HCT116 (cell line): ENCODE results near the gene NEK7. TPM values are rescaled to one million over a fixed set of nuclear protein-coding genes. Genes with fewer than 3 reads are reported as not detected.

ENCODE experiments used
- ATAC-seq: fragments of 200-7000 bp; cut with Tn5 transposase; 2 replicates; pipeline ENCODE4 v1.9.1; 2020; ENCODE audit warnings: mild to moderate bottlenecking, moderate library complexity
- BruUV-seq: library from RNA; stranded (reverse); fragments of 400-500 nt; replicated peaks from 2 replicates; lab custom pipeline; 2021; lab: Mats Ljungman, UMichigan
- CTCF ChIA-PET: fragments of 300-600 bp; sonication (Branson Sonifier 250); formaldehyde crosslinking; loops from one replicate; lab custom pipeline; 2021; ENCODE audit warnings: antibody characterized with exemption; lab: Charles Lee
- POLR2A ChIA-PET: fragments of 300-600, 350-600 bp; sonication (Branson Sonifier 250); formaldehyde crosslinking; loops from one replicate; lab custom pipeline; 2021; ENCODE audit warnings: antibody characterized with exemption; lab: Charles Lee
- RAD21 ChIA-PET, 2 experiments: fragments of 300-600 bp; sonication (Branson Sonifier 250); formaldehyde crosslinking; loops; one replicate each; lab custom pipeline; 2023; ENCODE audit warnings: low total read pairs in 2 of 2; ENCODE audit not compliant: uncharacterized antibody in 2 of 2, unreplicated experiment in 2 of 2, low non-redundant PET in 1 of 2; lab: Charles Lee
- DNase-seq: peaks from one replicate; pipeline ENCODE4 v3.0.0-alpha.2; 2010; ENCODE audit warnings: low read depth, low spot score
- H2AFZ ChIP-seq: fragments of 200-600 bp; shearing (Covaris generic), sonication (generic); 2 replicates; pipeline ENCODE4 v1.6.1; 2017; ENCODE audit warnings: low read depth, mixed run types, mixed read lengths, antibody characterized with exemption, low read length; ENCODE audit not compliant: poor library complexity, severe bottlenecking
- H3K27ac ChIP-seq: 2 replicates; pipeline ENCODE4 v1.5.1; 2012; ENCODE audit warnings: low read depth, low read length
- H3K27me3 ChIP-seq: fragments of 200-600 bp; sonication (generic); 2 replicates; pipeline ENCODE4 v1.6.1; 2016; ENCODE audit warnings: mixed run types, low read length, mixed read lengths; ENCODE audit not compliant: insufficient read depth
- H3K36me3 ChIP-seq, 2 experiments: fragments of 200-500 bp in 1 of 2; fragments of 200-600 bp in 1 of 2; sonication (Bioruptor generic) in 1 of 2; sonication (generic) in 1 of 2; 2 replicates each; pipeline versions ENCODE4 v1.5.1 to v1.6.1; 2014 to 2016; ENCODE audit warnings: low read length in 2 of 2, inconsistent platforms in 1 of 2, mixed read lengths in 1 of 2, mixed run types in 1 of 2; ENCODE audit not compliant: insufficient read depth in 2 of 2, control insufficient read depth in 1 of 2
- H3K4me1 ChIP-seq, 2 experiments: fragments of 200-600 bp in 1 of 2; sonication (generic) in 1 of 2; 2 replicates each; pipeline versions ENCODE4 v1.5.1 to v1.6.1; 2012 to 2017; ENCODE audit warnings: low read length in 2 of 2, inconsistent platforms in 1 of 2, mild to moderate bottlenecking in 1 of 2, mixed read lengths in 1 of 2, mixed run types in 1 of 2, moderate library complexity in 1 of 2; ENCODE audit not compliant: insufficient read depth in 2 of 2, control insufficient read depth in 1 of 2
- H3K4me2 ChIP-seq: fragments of 200-600 bp; sonication (generic); 2 replicates; pipeline ENCODE4 v1.6.1; 2017; ENCODE audit warnings: mixed run types, low read length, mixed read lengths
- H3K4me3 ChIP-seq, 2 experiments: fragments of 200-600 bp in 1 of 2; sonication (generic) in 1 of 2; replicated peaks in 1 of 2; 2 replicates each; pipeline ENCODE4 v1.5.1; 2011 to 2016; ENCODE audit warnings: low read length in 2 of 2, control low read depth in 1 of 2, low read depth in 1 of 2, mild to moderate bottlenecking in 1 of 2, mixed read lengths in 1 of 2, mixed run types in 1 of 2
- H3K79me2 ChIP-seq: fragments of 200-600 bp; sonication (generic); 2 replicates; pipeline ENCODE4 v1.6.1; 2017; ENCODE audit warnings: mild to moderate bottlenecking, mixed run types, low read length, moderate library complexity, mixed read lengths; ENCODE audit not compliant: insufficient read depth
- H3K9ac ChIP-seq: fragments of 200-600 bp; sonication (generic); 2 replicates; pipeline ENCODE4 v1.6.1; 2016; ENCODE audit warnings: low read length, mixed read lengths
- H3K9me2 ChIP-seq: fragments of 200-600 bp; sonication (generic), shearing (Covaris generic); 2 replicates; pipeline ENCODE4 v1.6.1; 2017; ENCODE audit warnings: mixed run types, mild to moderate bottlenecking, moderate library complexity; ENCODE audit not compliant: insufficient read depth
- H3K9me3 ChIP-seq, 2 experiments: fragments of 200-500 bp in 1 of 2; fragments of 200-600 bp in 1 of 2; sonication (Bioruptor generic) in 1 of 2; sonication (generic) in 1 of 2; 2 replicates each; pipeline ENCODE4 v1.6.1; 2014 to 2017; ENCODE audit warnings: low read length in 2 of 2, mixed read lengths in 2 of 2, inconsistent platforms in 1 of 2, low read depth in 1 of 2, mild to moderate bottlenecking in 1 of 2, mixed run types in 1 of 2, moderate library complexity in 1 of 2; ENCODE audit not compliant: control insufficient read depth in 1 of 2, insufficient read depth in 1 of 2
- H4K20me1 ChIP-seq: fragments of 200-600 bp; sonication (generic), shearing (Covaris generic); 2 replicates; pipeline ENCODE4 v1.6.1; 2017; ENCODE audit warnings: mixed run types, mild to moderate bottlenecking, moderate library complexity; ENCODE audit not compliant: insufficient read depth
- CBX3 ChIP-seq: IDR thresholded peaks from 2 replicates; pipeline ENCODE4 v1.6.1; 2012; ENCODE audit warnings: low read depth
- CEBPB ChIP-seq: IDR thresholded peaks from 2 replicates; pipeline ENCODE4 v1.6.1; 2012; ENCODE audit warnings: low read depth
- CTCF ChIP-seq, 3 experiments: fragments of 200-600 bp in 1 of 3; sonication (generic) in 1 of 3; IDR thresholded peaks in 2 of 3; conservative IDR thresholded peaks in 1 of 3; 2 replicates each; pipeline ENCODE4 v1.5.1; 2012 to 2017; ENCODE audit warnings: low read depth in 2 of 3, low read length in 2 of 3, antibody characterized with exemption in 1 of 3, borderline replicate concordance in 1 of 3, control low read depth in 1 of 3, mild to moderate bottlenecking in 1 of 3, mixed read lengths in 1 of 3, mixed run types in 1 of 3, moderate library complexity in 1 of 3; ENCODE audit not compliant: insufficient read depth in 1 of 3
- EGR1 ChIP-seq: IDR thresholded peaks from 2 replicates; pipeline ENCODE4 v1.6.1; 2012; ENCODE audit warnings: low read depth
- EZH2phosphoT487 ChIP-seq: fragments of 200-600 bp; IDR thresholded peaks from 2 replicates; pipeline ENCODE4 v1.6.1; 2018; ENCODE audit warnings: antibody characterized with exemption, borderline replicate concordance
- JUND ChIP-seq: IDR thresholded peaks from 2 replicates; pipeline ENCODE4 v1.6.1; 2012
- MAX ChIP-seq: IDR thresholded peaks from 2 replicates; pipeline ENCODE4 v1.6.1; 2012
- POLR2AphosphoS5 ChIP-seq: IDR thresholded peaks from 2 replicates; pipeline ENCODE4 v1.6.1; 2011; ENCODE audit warnings: mild to moderate bottlenecking, low read depth, low read length, moderate library complexity
- RAD21 ChIP-seq: IDR thresholded peaks from 2 replicates; pipeline ENCODE4 v1.6.1; 2012; ENCODE audit warnings: low read depth, mild to moderate bottlenecking
- REST ChIP-seq: IDR thresholded peaks from 2 replicates; pipeline ENCODE4 v1.6.1; 2012; ENCODE audit warnings: low read depth
- SIN3A ChIP-seq: IDR thresholded peaks from 2 replicates; pipeline ENCODE4 v1.6.1; 2012; ENCODE audit warnings: low read depth
- SP1 ChIP-seq: IDR thresholded peaks from 2 replicates; pipeline ENCODE4 v1.6.1; 2012; ENCODE audit warnings: low read depth
- SRF ChIP-seq: IDR thresholded peaks from 2 replicates; pipeline ENCODE4 v1.6.1; 2012; ENCODE audit warnings: low read depth
- TCF7L2 ChIP-seq: IDR thresholded peaks from 2 replicates; pipeline ENCODE4 v1.7.0; 2011; ENCODE audit warnings: borderline replicate concordance, inconsistent platforms; ENCODE audit not compliant: insufficient read depth, insufficient read length; ENCODE audit errors: extremely low read depth
- ZBTB33 ChIP-seq: IDR thresholded peaks from 2 replicates; pipeline ENCODE4 v1.6.1; 2011; ENCODE audit warnings: mild to moderate bottlenecking, low read length, moderate library complexity; ENCODE audit not compliant: insufficient replicate concordance; ENCODE audit errors: extremely low read depth
- ZNF274 ChIP-seq: fragments of 200-500 bp; sonication (Bioruptor generic); IDR thresholded peaks from 2 replicates; pipeline ENCODE4 v1.6.1; 2014; ENCODE audit warnings: mild to moderate bottlenecking, low read depth, low read length, inconsistent platforms
- intact Hi-C: fragments of 100-400 bp; cut with micrococcal nuclease; formaldehyde crosslinking; loops from 2 replicates; pipeline ENCODE4 v1.10.0; 2022
- total RNA-seq: library from RNA; stranded (reverse); gene quantifications from one replicate; pipeline ENCODE4 v1.2.1, GENCODE V29; 2021; ENCODE audit not compliant: unreplicated experiment

The NEK7 gene
- total RNA-seq, 1 experiment from 2014 or later = 33.0 TPM

- TF ChIP-seq REST (no peak), SIN3A (no peak), SP1 (no peak), TCF7L2 (no peak), CBX3 (no peak), ZBTB33 (no peak), EZH2phosphoT487 (no peak), ZNF274 (no peak), EGR1 (no peak)
Observed at GRCh38 chr1:198177546-198177945, 20.7 kb downstream of the NEK7 start (continued).

GRCh38 chr1:198178615-198179014 is 21.8 kb downstream of the NEK7 start:
- intact Hi-C loops = no loop called here
- ChIA-PET CTCF (no interaction called here), POLR2A (no interaction called here)
- no peak for TF ChIP-seq CEBPB
- no peak for TF ChIP-seq SRF
- no peak for TF ChIP-seq CBX3
- TF ChIP-seq ZNF274 = no peak
- TF ChIP-seq CTCF (IDR thresholded peaks at IDR 0.05 in 2 of 3, conservative IDR thresholded peaks at IDR 0.05 in 1 of 3; ENCODE audit: borderline replicate concordance in 1 of 3, insufficient read depth in 1 of 3, low read depth in 2 of 3, low read length in 2 of 3) = no peak
- TF ChIP-seq MAX = no peak
- TF ChIP-seq POLR2AphosphoS5 = no peak
- TF ChIP-seq TCF7L2 = no peak
- TF ChIP-seq EGR1 = no peak
- TF ChIP-seq JUND = no peak
- TF ChIP-seq RAD21 = no peak
- no peak for TF ChIP-seq SIN3A

More at GRCh38 chr1:198178615-198179014, 21.8 kb downstream of the NEK7 start:
- Histone ChIP-seq H3K9me2 (no peaks in the 10 kb centered on the region), H3K4me1 (no peaks in the 10 kb centered on the region), H3K9ac (no peak overlapping the region), H3K27me3 (no peaks in the 10 kb centered on the region), H3K4me3 (no peak overlapping the region), H4K20me1 (no peaks in the 10 kb centered on the region), H3K27ac (no peak overlapping the region), H3K9me3 (no peaks in the 10 kb centered on the region), H2AFZ (no peak overlapping the region), H3K79me2 (peaks cover 31% of the 10 kb centered on the region; the same call in 1 of the 2 replicates), H3K36me3 (no peaks in the 10 kb centered on the region), H3K4me2 (no peak overlapping the region)
- ATAC-seq (no peak), DNase-seq (no peak)
- RAD21 ChIA-PET = no interaction called here
- no TSS peak for BruUV-seq
